ENCODE measurements around the gene FOXB1.

Gene FOXB1

DNA sequence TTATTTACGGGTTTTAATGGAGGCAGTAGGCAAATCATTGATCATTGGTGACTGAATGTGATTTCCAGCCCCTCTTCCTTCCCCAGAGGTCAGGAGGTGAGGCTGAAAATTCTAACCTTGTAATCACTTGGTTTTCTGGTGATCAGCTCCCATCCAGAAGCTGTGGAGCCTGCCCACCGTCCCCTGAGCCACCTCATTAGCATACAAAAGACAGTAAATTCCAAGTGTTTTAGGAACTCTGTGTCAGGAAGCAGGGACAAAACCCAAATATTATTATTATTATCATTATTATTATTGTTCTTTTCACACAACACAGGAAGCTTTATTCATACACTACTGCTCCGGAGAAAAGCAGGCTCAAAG lies 18.2 kb downstream of the FOXB1 start:
- TF ChIP-seq, protein P1, sequence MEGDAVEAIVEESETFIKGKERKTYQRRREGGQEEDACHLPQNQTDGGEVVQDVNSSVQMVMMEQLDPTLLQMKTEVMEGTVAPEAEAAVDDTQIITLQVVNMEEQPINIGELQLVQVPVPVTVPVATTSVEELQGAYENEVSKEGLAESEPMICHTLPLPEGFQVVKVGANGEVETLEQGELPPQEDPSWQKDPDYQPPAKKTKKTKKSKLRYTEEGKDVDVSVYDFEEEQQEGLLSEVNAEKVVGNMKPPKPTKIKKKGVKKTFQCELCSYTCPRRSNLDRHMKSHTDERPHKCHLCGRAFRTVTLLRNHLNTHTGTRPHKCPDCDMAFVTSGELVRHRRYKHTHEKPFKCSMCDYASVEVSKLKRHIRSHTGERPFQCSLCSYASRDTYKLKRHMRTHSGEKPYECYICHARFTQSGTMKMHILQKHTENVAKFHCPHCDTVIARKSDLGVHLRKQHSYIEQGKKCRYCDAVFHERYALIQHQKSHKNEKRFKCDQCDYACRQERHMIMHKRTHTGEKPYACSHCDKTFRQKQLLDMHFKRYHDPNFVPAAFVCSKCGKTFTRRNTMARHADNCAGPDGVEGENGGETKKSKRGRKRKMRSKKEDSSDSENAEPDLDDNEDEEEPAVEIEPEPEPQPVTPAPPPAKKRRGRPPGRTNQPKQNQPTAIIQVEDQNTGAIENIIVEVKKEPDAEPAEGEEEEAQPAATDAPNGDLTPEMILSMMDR (IDR thresholded peaks at IDR 0.05; ENCODE audit: low read depth, low read length, missing control alignments) = no peak
- no peak for DNase-seq (ENCODE audit: low read depth)
- no peak overlapping the region for H3K4me3 ChIP-seq (ENCODE audit: low read depth, low read length)

DNA sequence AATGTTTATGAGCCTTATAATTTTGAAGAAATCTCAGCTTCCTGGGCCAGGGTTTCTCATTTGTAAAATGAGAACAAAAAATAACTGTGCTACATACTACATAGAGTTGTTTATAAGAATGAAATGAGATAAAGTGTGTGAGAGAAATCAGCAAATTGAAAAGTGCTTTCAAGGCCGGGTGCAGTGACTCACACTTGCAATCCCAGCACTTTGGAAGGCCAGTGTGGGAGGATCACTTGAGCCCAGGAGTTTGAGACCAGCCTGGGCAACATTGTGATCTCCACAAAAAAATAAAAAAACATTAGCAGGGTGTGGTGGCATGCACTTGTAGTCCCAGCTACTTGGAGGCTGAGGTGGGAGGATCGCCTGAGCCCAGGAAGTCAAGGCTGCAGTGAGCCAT lies 22.4 kb downstream of the FOXB1 start:
- no peak overlapping the region for H3K4me3 ChIP-seq (ENCODE audit: low read depth, low read length)
- TF ChIP-seq, protein P1 (IDR thresholded peaks at IDR 0.05; ENCODE audit: low read depth, low read length, missing control alignments) = no peak
- no peak for DNase-seq (ENCODE audit: low read depth)

DNA sequence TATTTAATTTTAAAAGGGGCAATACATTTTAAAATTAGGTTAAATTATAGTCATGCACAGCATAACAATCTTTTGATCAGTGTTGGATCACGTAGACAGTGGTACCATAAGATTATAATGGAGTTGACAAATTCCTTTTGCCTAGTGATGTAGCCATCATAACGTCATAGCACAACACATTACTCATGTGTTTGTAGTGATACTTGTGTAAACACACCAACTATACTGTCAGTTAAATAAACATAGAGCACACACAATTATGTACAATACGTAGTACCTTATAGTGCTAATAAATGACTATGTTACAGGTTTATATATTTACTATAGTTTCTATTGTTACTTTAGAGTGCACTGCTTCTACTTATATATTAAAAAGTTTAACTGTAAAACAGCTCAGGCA lies 31.2 kb downstream of the FOXB1 start:
- TF ChIP-seq, protein P1 (IDR thresholded peaks at IDR 0.05; ENCODE audit: low read depth, low read length, missing control alignments) = no peak
- no peak for DNase-seq (ENCODE audit: low read depth)
- no peak overlapping the region for H3K4me3 ChIP-seq (ENCODE audit: low read depth, low read length)

DNA sequence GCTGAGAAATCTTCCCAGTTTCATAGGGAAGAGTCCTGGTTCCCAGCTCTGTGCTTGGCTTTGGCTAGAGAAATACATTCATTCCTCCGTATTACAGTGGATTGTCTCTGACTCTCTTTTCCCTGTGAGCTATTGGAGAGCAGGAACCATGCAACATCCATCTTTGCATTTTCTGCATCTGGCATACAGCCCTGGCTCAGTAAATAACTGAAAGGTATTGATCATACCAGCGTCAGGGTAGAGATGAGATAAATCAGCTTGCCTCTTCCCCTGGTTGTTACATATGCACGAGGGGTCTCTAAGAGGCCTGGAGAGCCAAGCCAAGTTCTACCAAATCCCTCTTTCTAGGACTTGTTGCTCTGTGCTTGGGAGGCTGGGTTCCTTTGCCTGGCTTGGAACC lies 35.2 kb downstream of the FOXB1 start:
- TF ChIP-seq, protein P1 (IDR thresholded peaks at IDR 0.05; ENCODE audit: low read depth, low read length, missing control alignments) = no peak
- no peak overlapping the region for H3K4me3 ChIP-seq (ENCODE audit: low read depth, low read length)
- no peak for DNase-seq (ENCODE audit: low read depth)

DNA sequence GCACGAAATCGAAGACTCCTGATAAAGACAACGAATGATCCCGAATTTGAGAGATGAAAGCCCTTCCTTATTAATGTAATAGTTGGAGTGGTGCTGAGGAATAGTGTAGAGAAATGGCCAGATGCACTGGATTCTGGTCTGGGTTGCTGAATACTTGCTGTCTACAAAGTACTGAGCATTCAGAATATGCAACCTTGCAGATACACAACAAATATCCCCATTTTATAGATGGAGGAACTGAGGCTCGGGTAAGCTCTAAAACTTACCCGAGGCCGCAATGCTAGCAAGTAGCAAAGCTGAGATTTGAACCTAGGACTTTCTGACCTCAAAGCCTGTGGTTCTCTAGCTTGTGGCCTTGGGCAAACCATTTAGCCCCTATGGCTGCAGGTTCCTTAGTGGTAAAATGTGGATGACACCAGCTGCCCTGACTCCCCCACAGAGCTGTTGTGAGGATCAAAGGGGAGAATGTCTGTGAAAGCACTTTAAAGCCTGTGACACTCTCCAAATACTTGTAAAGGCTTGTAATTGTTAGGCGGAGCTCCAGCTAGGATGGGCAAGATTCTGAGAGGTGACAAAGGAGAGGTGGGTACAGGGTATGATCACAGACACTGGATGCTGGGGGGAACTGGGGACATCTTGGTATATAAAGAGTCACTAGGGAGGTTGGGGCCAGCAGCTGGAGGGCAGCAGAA lies 39.8 kb downstream of the FOXB1 start:
- DNase-seq (ENCODE audit: low read depth) = no peak
- no peak overlapping the region for H3K4me3 ChIP-seq (ENCODE audit: low read depth, low read length)
- TF ChIP-seq, protein P1 (IDR thresholded peaks at IDR 0.05; ENCODE audit: low read depth, low read length, missing control alignments) = no peak

DNA sequence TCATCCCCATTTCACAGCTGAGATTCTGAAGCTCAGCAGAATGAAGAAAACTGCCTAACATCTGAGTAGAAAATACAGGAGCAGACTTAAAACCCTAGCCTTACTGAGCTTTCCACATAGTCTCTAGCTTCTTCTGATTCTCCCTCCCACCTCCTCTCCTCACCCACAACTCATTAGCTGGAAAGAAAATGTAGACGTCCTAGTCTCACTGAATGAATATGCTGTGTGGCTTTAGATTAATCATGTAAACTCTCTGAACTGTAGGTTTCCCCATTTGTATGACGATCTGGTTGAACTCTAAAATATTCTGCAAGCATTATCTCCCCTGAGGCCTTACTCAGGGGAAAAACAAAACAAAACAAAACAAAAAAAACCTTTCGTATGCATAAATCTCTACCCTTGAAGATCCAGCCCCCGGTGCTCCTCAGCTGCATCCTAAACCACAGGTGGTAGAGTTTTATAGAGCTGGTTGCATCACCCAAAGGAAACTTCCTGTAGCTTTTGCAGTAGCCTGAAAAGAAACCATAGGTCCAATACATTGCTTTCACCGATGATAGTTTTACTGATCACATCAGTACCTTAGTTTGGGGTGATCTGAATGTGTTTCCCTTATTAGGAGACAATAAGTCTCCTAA lies 40.6 kb downstream of the FOXB1 start:
- no peak overlapping the region for H3K4me3 ChIP-seq (ENCODE audit: low read depth, low read length)
- DNase-seq (ENCODE audit: low read depth) = no peak
- TF ChIP-seq, protein P1 (IDR thresholded peaks at IDR 0.05; ENCODE audit: low read depth, low read length, missing control alignments) = no peak

DNA sequence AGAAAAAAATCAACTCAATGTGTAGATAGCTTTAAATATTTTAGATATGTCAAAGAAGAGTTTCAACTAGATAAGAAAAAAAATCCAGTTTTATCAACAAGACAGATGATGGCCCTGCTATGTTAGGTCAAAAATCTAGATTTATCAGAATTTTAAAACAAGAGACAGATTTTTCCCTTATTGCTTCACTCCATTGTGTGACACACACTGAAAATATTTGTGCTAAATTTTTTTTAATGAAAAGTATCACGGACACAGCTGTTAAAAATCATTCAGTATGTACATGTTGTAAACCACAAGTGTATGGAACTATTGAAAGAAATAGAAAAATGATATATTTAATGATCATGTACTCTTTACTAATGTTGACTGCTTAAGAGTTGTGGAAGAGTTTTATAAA lies 43.6 kb downstream of the FOXB1 start:
- no peak overlapping the region for H3K4me3 ChIP-seq (ENCODE audit: low read depth, low read length)
- TF ChIP-seq, protein P1 (IDR thresholded peaks at IDR 0.05; ENCODE audit: low read depth, low read length, missing control alignments) = no peak
- no peak for DNase-seq (ENCODE audit: low read depth)
